MM.1S (cell line): ENCODE results near the gene IRF8.

Experiments
- DNase-seq: peaks from one replicate; pipeline ENCODE4 v3.0.0-alpha.2; 2015
- H2AFZ ChIP-seq: fragments of 300-600 bp; sonication (generic); 2 replicates; pipeline ENCODE4 v1.6.0; 2016; ENCODE audit warnings: antibody characterized with exemption, low read length
- H3F3A ChIP-seq: fragments of 300-600 bp; sonication (generic); 2 replicates; pipeline ENCODE4 v1.6.1; 2016; ENCODE audit warnings: mild to moderate bottlenecking, antibody characterized with exemption, low read length, moderate library complexity, mixed read lengths; ENCODE audit not compliant: insufficient read depth
- H3K27ac ChIP-seq: fragments of 300-600 bp; sonication (generic); 2 replicates; pipeline ENCODE4 v1.5.1; 2016; ENCODE audit warnings: mild to moderate bottlenecking, low read length
- H3K27me3 ChIP-seq: fragments of 300-600 bp; sonication (generic); replicated peaks from 2 replicates; pipeline ENCODE4 v1.6.0; 2016; ENCODE audit warnings: low read length; ENCODE audit not compliant: insufficient read depth
- H3K36me3 ChIP-seq: fragments of 300-600 bp; sonication (generic); replicated peaks from 2 replicates; pipeline ENCODE4 v1.6.1; 2016; ENCODE audit warnings: mild to moderate bottlenecking, low read length, mixed read lengths; ENCODE audit not compliant: insufficient read depth
- H3K4me1 ChIP-seq: fragments of 300-600 bp; sonication (generic); 2 replicates; pipeline ENCODE4 v1.6.1; 2016; ENCODE audit warnings: low read length, mixed read lengths
- H3K4me2 ChIP-seq: fragments of 300-600 bp; sonication (generic); 2 replicates; pipeline ENCODE4 v1.6.0; 2016; ENCODE audit warnings: low read depth, low read length
- H3K4me3 ChIP-seq: fragments of 300-600 bp; sonication (generic); 2 replicates; pipeline ENCODE4 v1.5.1; 2016; ENCODE audit warnings: low read length, mixed read lengths
- H3K79me2 ChIP-seq: fragments of 300-600 bp; sonication (generic); 2 replicates; pipeline ENCODE4 v1.6.1; 2016; ENCODE audit warnings: mixed run types, low read length, mixed read lengths
- H3K9ac ChIP-seq: fragments of 300-600 bp; sonication (generic); 2 replicates; pipeline ENCODE4 v1.6.1; 2016; ENCODE audit warnings: low read length, mixed read lengths
- H3K9me2 ChIP-seq: fragments of 300-600 bp; sonication (generic); replicated peaks from 2 replicates; pipeline ENCODE4 v1.6.1; 2016; ENCODE audit warnings: mild to moderate bottlenecking, low read length, mixed read lengths; ENCODE audit not compliant: insufficient read depth
- H3K9me3 ChIP-seq: fragments of 300-600 bp; sonication (generic); replicated peaks from 2 replicates; pipeline ENCODE4 v1.6.1; 2016; ENCODE audit warnings: mild to moderate bottlenecking, low read length, mixed read lengths; ENCODE audit not compliant: insufficient read depth
- H4K20me1 ChIP-seq: fragments of 300-600 bp; sonication (generic); 2 replicates; pipeline ENCODE4 v1.6.1; 2016; ENCODE audit warnings: mild to moderate bottlenecking, low read length, moderate library complexity, mixed read lengths; ENCODE audit not compliant: insufficient read depth
- EZH2 ChIP-seq: fragments of 300-600 bp; sonication (generic); optimal IDR thresholded peaks from 2 replicates; pipeline ENCODE3; 2017; ENCODE audit warnings: low read depth, mild to moderate bottlenecking, antibody characterized with exemption, low read length, mixed read lengths
- EZH2phosphoT487 ChIP-seq: fragments of 300-600 bp; sonication (generic); IDR thresholded peaks from 2 replicates; pipeline ENCODE4 v1.6.1; 2018; ENCODE audit warnings: antibody characterized with exemption, low read length
- TF ChIP-seq, protein P1 (sequence below): fragments of 300-600 bp; sonication (generic); IDR thresholded peaks from 2 replicates; pipeline ENCODE4 v1.5.1; 2016; ENCODE audit warnings: antibody characterized with exemption, low read length, mixed read lengths

The IRF8 gene

DNA sequence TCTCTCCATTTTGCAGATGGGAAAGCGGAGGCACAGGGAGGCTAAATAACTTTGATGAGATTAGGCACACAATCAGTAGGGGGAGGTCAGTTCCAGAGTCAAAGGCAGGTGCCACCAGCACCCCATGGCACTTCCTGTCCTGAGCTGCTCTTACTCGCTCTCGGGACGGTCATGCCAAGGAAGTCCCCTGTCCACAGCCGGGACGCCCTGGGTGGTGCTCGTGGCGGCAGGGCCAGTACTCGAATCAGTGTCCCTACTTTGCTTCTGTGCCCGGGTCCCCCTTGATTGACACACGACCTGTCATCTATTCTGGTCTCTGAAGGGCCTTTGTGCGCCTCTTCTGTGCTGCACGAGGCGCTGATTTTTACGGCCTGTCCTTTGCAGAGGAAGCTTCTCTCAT, 31.3 kb downstream of the IRF8 start:
- Histone ChIP-seq H3K79me2 (no peaks in the 10 kb centered on the region), H3K9ac (no peak overlapping the region), H3K27me3 (peaks cover 32% of the 10 kb centered on the region), H3K4me2 (no peak overlapping the region), H3K9me3 (no peaks in the 10 kb centered on the region), H2AFZ (no peak overlapping the region), H3K9me2 (no peaks in the 10 kb centered on the region), H3K36me3 (no peaks in the 10 kb centered on the region), H4K20me1 (no peaks in the 10 kb centered on the region), H3K4me1 (no peaks in the 10 kb centered on the region), H3K27ac (no peak overlapping the region), H3F3A (no peaks in the 10 kb centered on the region), H3K4me3 (no peak overlapping the region)
- TF ChIP-seq EZH2 (no peak), EZH2phosphoT487 (no peak)
- TF ChIP-seq, protein P1, sequence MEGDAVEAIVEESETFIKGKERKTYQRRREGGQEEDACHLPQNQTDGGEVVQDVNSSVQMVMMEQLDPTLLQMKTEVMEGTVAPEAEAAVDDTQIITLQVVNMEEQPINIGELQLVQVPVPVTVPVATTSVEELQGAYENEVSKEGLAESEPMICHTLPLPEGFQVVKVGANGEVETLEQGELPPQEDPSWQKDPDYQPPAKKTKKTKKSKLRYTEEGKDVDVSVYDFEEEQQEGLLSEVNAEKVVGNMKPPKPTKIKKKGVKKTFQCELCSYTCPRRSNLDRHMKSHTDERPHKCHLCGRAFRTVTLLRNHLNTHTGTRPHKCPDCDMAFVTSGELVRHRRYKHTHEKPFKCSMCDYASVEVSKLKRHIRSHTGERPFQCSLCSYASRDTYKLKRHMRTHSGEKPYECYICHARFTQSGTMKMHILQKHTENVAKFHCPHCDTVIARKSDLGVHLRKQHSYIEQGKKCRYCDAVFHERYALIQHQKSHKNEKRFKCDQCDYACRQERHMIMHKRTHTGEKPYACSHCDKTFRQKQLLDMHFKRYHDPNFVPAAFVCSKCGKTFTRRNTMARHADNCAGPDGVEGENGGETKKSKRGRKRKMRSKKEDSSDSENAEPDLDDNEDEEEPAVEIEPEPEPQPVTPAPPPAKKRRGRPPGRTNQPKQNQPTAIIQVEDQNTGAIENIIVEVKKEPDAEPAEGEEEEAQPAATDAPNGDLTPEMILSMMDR, result no peak
- DNase-seq, result no peak

DNA sequence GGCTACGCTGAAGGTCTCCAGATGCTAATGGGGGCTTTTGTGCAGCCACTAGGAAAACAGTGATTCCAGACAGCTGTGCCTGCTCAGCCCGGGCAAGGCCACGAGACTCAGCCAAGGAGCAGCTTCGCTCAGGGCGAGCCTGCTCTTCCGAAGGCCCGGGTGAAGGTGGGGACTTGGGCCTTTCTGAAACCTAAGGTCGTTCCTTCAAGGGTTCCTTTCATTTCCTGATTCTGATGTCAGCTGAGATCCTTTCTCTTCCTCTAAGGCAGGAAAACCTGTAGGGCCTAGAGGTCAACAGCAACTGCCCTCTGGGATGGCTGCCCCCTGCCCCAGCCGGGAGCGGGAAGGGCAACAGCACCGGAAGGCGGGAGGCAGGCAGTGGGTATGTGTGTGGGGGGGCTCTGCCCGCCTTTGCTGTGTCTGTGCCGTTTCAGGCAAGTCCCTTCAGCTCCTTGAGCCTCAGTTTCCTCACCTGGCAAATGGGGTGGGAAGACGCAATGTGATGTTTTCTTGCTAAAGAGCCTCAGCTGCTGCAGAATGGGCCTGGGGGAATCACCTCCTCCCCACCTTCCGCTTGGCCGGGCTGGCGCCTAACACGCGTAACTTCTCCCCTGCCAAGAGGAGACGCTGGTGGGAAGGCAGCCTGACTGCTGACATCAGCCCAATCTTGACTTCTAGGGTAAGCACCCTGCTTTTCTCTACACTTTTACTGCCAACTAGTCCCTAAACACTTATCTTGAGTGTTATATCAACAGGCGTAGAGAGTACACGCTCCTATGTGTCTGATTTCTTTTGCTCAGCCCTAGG, 32.8 kb downstream of the IRF8 start:
- Histone ChIP-seq H3K27ac (no peak overlapping the region), H4K20me1 (no peaks in the 10 kb centered on the region), H2AFZ (no peak overlapping the region), H3K36me3 (no peaks in the 10 kb centered on the region), H3K4me3 (no peak overlapping the region), H3K4me2 (no peak overlapping the region), H3K79me2 (no peaks in the 10 kb centered on the region), H3K9ac (no peak overlapping the region), H3K9me2 (no peaks in the 10 kb centered on the region), H3K9me3 (no peaks in the 10 kb centered on the region), H3F3A (0 out of 2 replicates have a peak, but pooled peaks cover 7% of the 10 kb centered on the region), H3K27me3 (peaks cover 32% of the 10 kb centered on the region), H3K4me1 (peaks cover 14% of the 10 kb centered on the region)
- no peak for DNase-seq
- TF ChIP-seq, protein P1, result no peak
- TF ChIP-seq EZH2phosphoT487 (no peak), EZH2 (no peak)

DNA sequence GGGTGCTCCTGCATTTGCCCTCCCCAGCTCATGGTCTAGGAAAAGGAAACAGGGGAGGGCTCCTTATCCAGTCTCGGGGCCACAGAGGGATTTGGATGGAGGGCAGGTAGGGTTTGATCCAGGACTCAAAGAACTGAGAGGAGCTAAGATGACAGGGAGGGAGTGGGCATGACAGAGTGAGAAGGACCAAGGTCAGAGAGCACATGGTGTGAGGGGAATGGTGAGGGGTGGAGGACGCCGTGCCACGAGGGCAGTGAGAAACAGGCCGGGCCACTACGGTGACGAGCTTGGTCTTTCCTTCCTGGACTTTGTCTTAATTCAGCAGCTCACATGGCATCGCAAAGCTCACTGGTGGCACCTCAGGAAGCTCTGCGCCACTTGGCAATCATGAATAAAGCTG, 35.2 kb downstream of the IRF8 start:
- no peaks in the 10 kb centered on the region for H3K79me2 ChIP-seq
- no peak overlapping the region for H3K9ac ChIP-seq
- TF ChIP-seq EZH2, result no peak
- no peak for DNase-seq
- no peak overlapping the region for H3K4me2 ChIP-seq
- no peaks in the 10 kb centered on the region for H3K36me3 ChIP-seq
- H3K27me3 ChIP-seq, result peaks cover 23% of the 10 kb centered on the region
- H3K4me1 ChIP-seq, result peaks cover 15% of the 10 kb centered on the region
- no peaks in the 10 kb centered on the region for H3K9me3 ChIP-seq
- H3K9me2 ChIP-seq, result no peaks in the 10 kb centered on the region
- H4K20me1 ChIP-seq, result no peaks in the 10 kb centered on the region
- no peak overlapping the region for H2AFZ ChIP-seq
- no peak overlapping the region for H3K4me3 ChIP-seq
- no peak overlapping the region for H3K27ac ChIP-seq
- 0 out of 2 replicates have a peak, but pooled peaks cover 7% of the 10 kb centered on the region for H3F3A ChIP-seq

DNA sequence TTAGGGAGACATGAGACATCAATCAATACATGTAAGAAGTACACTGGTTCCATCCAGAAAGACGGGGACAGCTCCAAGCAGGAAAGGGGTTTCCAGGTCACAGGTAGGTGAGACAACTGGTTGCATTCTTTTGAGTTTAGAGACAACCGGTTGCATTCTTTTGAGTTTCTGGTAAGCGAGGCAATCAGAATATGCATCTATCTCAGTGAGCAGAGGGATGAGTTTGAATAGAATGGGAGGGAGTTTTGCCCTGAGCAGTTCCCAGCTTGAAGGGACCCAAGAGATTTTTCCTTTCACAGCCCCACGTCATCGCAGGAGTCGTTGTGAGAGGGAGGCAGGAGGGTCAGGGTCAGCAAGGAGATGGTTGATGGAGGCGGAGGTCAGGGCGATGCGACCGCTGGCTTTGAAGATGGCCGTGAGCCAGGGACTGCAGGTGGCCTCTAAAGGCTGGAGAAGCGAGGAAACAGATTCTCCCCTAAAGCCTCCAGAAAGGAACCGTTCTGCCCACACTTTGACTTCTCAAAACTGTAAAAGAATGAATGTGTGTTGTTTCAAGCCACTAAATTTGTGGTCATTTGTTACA, 36.5 kb downstream of the IRF8 start:
- Histone ChIP-seq H3K4me2 (peak overlapping the region; percentile 50; the same call in 1 of the 2 replicates), H3K9ac (no peak overlapping the region)

More for the DNA sequence above, 36.5 kb downstream of the IRF8 start:
- TF ChIP-seq EZH2 (no peak), EZH2phosphoT487 (no peak)
- TF ChIP-seq, protein P1, result no peak
- Histone ChIP-seq H3K4me1 (peaks cover 15% of the 10 kb centered on the region), H3K27me3 (peaks cover 24% of the 10 kb centered on the region), H3F3A (0 out of 2 replicates have a peak, but pooled peaks cover 7% of the 10 kb centered on the region), H3K79me2 (no peaks in the 10 kb centered on the region), H3K4me3 (no peak overlapping the region), H3K27ac (no peak overlapping the region; the same call in 1 of the 2 replicates), H3K9me2 (no peaks in the 10 kb centered on the region), H3K9me3 (no peaks in the 10 kb centered on the region), H2AFZ (no peak overlapping the region), H3K36me3 (no peaks in the 10 kb centered on the region), H4K20me1 (no peaks in the 10 kb centered on the region)
- no peak for DNase-seq
